Measurements from ENCODE around the gene FSTL4.

The FSTL4 gene

GRCh38 chr5:133371371-133372155 is 240.8 kb downstream of the FSTL4 start:
- DNase-seq = no peak
- in situ Hi-C loops (cut with HindIII; ENCODE audit: low pct_ligation_motif_present, low pct_unique_long_range_greater_than_20kb, low sequenced_read_pairs) = no loop called here

DNA sequence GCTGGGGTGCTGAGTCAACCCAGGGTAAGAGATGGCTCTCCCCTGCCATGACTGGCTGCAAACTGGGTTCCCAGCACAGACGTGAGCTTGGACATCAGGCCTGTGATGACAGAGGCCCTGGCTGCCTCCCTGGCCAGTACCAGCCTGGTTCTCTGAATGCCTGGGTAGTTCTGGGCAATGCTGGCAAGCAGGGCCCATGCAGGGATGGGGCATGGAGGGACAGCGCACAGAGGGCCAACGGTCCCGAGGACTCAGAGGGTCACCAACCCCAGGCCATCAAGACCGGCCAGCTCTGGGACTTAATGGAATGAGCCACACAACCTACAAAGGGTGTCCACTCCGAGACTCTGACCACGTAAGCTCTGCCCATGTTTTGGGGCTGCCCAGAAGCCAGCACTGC is 241.4 kb downstream of the FSTL4 start:
- in situ Hi-C loops (cut with HindIII; ENCODE audit: low pct_ligation_motif_present, low pct_unique_long_range_greater_than_20kb, low sequenced_read_pairs) = no loop called here
- no peak for DNase-seq

- in situ Hi-C loops (cut with HindIII; ENCODE audit: low pct_ligation_motif_present, low pct_unique_long_range_greater_than_20kb, low sequenced_read_pairs) = no loop called here
- DNase-seq = no peak
Measured at GRCh38 chr5:133370036-133370831, 242.1 kb downstream of the FSTL4 start.

DNA sequence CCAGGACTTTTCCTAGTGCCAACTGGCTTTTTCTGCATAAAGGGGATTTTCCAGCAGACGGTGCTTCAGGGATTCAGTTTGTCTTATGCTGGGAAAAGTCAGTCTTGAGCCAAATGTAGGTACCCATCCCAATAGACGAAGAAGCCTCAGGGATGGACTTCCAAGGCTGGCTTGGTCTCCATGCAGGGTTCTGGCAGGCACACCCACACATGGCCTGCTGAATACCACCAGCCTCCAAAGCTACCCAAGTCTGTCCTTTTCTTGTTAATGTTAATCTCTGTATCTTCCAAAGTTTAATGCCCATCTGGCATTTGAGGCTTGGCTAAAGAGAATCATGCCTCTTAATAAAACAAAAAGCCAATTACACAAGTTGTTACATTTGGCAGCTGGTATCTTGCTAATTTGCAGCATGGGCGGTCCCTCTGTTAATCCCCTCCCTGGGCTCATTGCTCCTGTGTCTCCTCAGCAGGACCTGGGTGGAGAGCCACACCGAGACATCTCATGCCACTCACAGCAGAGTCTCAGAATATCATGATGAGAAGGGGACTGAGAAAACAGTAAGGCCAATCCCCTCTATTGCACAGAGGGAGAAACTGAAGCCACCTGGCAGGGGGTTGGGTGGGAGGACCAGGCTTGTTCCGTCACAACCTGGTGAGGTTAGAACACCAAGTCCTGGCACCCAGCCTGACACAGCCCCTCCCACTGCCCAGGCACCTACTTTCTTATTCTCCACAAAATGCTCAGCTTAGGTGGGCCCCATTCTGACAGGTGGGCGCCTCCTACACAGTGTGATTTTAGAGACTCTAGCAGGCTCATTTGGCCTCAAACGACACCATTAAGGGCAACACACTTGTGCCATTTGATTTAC is 243.2 kb downstream of the FSTL4 start:
- DNase-seq = no peak

DNA sequence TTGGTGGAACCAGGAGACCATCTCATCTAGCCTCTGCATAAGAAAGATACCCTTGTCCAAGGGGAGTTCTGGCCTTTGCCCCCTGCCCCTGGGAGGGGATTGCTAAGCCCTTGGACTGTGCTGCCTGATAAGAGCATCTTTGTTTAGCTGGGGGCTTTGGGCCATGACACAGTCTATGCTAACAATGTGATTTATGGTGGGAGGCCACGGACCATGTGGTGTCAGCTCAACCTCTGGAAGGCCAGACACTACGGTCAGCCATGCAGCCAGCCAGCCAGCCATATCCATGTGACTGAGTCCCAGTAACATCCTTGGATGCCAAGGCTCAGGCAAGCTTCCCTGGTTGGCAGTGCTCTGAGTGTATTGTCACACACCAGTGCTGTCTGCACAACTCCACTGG is 244.4 kb downstream of the FSTL4 start:
- DNase-seq = no peak
- in situ Hi-C loops (cut with HindIII; ENCODE audit: low pct_ligation_motif_present, low pct_unique_long_range_greater_than_20kb, low sequenced_read_pairs) = no loop called here

More for the DNA sequence above, 243.2 kb downstream of the FSTL4 start:
- in situ Hi-C loops (cut with HindIII; ENCODE audit: low pct_ligation_motif_present, low pct_unique_long_range_greater_than_20kb, low sequenced_read_pairs) = no loop called here

- DNase-seq = no peak
- in situ Hi-C loops (cut with HindIII; ENCODE audit: low pct_ligation_motif_present, low pct_unique_long_range_greater_than_20kb, low sequenced_read_pairs) = no loop called here
Measured at GRCh38 chr5:133367071-133367786, 245.1 kb downstream of the FSTL4 start.

DNA sequence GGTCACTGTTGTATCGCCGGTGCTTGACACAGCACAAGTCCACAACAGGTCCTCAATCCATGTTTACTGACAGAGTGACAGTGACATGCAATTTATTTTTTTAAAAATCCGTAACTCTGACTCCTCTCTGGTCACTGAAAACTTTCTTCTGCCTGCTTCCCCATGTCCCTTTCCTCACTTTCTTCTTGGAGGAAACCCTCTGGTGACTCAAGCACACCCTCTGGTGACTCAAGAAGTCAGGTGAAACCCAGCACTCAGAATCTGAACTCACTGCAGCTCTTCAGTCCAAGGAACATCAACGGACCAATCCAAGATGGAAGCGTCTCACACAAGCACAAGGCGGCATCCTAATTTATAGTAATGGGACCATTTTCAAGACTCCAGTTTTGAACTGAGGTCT is 245.9 kb downstream of the FSTL4 start:
- in situ Hi-C loops (cut with HindIII; ENCODE audit: low pct_ligation_motif_present, low pct_unique_long_range_greater_than_20kb, low sequenced_read_pairs) = no loop called here
- DNase-seq = no peak

- DNase-seq = no peak
Measured at GRCh38 chr5:133365738-133366137, 246.6 kb downstream of the FSTL4 start.

DNA sequence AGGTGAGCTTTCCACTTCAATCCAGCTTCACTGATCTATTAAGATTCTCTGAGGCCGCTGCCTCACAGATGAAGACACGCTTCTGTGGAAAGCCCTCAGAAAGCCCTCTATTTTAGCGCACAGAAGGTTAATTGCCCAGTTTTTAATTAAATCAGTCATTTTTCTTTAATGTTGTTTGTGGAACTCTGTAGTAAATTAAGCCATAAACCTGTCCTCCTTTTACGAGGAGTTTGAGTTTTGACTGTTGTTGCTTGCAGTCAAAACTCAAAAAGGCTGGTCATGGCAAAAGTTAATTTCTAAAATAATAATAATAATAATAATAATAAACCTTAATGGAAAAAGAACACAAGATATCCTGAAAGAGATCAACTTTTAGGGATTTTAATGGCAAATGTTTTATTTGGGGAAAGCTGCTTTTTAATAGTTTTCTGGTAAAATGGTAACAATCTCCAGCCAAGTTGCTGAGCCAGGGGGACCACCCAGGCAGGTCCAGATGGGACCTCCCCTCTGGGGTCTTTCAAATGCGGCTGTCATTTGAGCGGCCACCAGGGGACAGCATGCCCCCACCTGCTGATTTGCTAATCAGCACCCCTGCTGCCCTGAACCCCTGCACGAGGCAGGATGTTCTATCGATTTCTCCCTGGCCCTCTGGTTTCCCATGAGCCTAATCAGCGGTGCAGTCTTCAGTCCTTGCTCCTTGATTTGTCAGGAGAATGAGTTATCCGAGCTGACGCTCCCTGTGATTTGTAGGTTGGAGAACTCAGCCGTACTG is 247.2 kb downstream of the FSTL4 start:
- no peak for DNase-seq

More at GRCh38 chr5:133365738-133366137, 246.6 kb downstream of the FSTL4 start:
- in situ Hi-C loops (cut with HindIII; ENCODE audit: low pct_ligation_motif_present, low pct_unique_long_range_greater_than_20kb, low sequenced_read_pairs) = no loop called here

DNA sequence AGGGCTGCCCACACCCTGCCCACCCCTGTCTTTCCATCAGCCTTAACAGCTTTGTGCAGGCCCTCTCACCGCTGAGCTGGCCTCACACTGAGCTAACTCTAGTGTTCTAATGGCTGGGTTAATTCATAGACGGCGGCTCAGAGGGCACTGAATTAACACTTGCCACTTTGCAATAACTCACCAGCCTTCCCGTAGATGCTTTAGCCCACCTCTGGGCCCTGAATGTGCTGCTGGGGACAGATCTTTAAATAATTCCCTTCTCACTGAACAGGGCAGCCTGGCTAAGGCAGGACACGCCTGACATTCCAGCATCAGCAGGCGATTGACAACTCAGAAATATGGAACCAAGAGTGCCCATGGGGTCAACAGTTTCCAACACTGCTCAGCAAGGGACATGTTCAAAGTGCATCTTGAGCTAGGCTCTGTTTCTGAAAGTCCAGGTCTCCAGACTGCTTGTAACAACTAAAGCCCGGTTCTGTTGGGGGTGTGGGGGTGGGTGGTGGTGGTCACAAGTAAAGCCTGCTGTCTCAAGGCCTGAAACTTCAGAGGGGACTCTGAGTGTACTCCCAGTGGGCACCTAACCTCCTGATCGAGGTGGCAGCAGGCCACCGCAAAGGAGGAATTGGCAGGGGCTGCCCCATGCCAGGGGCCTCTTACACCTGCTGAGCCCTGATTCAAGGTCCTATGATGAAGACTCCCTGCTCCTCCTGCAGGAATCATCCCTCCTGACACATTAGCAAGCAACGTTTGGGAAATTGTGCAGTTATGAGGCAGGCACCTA is 248.3 kb downstream of the FSTL4 start:
- in situ Hi-C loops (cut with HindIII; ENCODE audit: low pct_ligation_motif_present, low pct_unique_long_range_greater_than_20kb, low sequenced_read_pairs) = no loop called here
- no peak for DNase-seq

More for the DNA sequence above, 247.2 kb downstream of the FSTL4 start:
- in situ Hi-C loops (cut with HindIII; ENCODE audit: low pct_ligation_motif_present, low pct_unique_long_range_greater_than_20kb, low sequenced_read_pairs) = no loop called here

DNA sequence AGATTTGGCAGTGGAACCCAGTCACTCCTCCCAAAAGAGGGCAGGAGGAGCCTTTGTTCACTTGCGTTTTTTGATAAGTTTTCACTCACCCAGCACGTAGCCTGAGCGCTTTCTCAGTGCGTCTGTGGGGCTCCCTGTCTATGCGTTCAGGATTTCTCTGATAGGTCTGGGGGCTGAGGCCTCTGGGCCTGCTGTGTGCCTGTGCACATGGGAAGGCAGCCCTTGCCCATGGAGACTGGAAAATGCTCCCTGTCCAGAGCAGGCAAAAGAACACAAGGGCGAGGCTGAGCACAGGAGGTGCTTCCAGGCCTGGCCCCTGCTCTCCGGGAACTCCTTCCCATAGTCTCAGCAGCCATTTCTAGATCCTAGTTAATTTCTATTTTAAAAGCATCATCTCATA is 249.9 kb downstream of the FSTL4 start:
- in situ Hi-C loops (cut with HindIII; ENCODE audit: low pct_ligation_motif_present, low pct_unique_long_range_greater_than_20kb, low sequenced_read_pairs) = no loop called here
- DNase-seq = no peak

- no peak for DNase-seq
- in situ Hi-C loops (cut with HindIII; ENCODE audit: low pct_ligation_motif_present, low pct_unique_long_range_greater_than_20kb, low sequenced_read_pairs) = no loop called here
Measured at GRCh38 chr5:133361922-133362321, 250.4 kb downstream of the FSTL4 start.

DNA sequence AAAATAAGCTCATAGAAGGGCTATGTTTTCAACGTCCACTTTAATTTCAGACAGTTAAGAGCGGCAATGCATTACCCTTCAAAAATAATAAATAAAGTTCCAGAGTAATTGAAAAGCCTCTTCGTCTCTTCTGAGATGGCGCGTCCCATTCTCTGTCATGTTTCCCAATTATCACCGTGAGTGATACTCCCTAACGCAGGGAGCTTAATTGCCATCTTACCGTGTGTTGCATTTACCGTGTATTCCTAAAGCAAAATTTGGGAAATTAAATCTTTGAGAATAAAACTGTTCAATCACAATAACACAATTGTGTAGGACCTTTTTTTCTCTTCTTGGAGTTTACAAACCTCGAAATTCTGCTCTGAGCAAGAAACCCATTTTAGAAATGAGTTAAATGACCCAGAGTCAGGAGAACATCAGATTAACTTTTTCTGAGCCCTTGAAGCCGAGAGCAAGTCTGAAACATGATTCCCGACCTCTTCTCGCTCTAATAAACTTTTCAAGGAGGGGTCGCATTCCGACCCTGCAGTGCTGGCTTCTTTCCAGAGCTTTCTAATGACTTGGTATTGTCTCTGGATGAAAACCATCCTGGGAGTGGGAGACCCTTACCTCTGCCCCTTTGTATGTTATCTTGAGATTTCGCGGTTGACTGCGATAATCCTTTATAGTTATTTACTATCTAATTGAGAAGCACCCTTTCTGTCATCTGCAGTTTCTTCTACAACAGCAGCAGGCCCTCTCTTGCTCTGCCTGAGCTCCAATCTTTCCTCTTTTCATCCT is 251.5 kb downstream of the FSTL4 start:
- no peak for DNase-seq
- in situ Hi-C loops (cut with HindIII; ENCODE audit: low pct_ligation_motif_present, low pct_unique_long_range_greater_than_20kb, low sequenced_read_pairs) = no loop called here

DNA sequence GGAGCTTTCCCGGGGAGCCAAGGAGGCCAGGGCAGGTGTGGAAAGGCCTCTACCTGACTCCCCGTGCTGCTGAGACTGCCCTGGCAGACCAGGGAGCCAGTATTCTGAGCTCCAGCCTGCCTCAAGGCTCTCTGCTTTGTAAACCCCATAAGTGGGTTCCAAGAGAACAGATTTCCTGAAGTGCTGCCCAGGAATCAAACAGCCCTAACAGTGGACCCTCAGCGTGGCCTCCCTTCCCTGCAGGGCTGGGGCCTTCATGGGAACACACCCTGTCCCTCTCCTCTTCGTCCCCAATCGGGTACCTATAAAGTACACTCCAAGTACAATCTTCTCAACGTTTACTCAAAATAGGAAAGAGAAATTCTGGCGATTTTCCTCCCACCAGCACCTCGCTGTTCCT is 252.5 kb downstream of the FSTL4 start:
- no peak for DNase-seq
- in situ Hi-C loops (cut with HindIII; ENCODE audit: low pct_ligation_motif_present, low pct_unique_long_range_greater_than_20kb, low sequenced_read_pairs) = no loop called here

GRCh38 chr5:133358271-133358670 is 254.1 kb downstream of the FSTL4 start:
- in situ Hi-C loops (cut with HindIII; ENCODE audit: low pct_ligation_motif_present, low pct_unique_long_range_greater_than_20kb, low sequenced_read_pairs) = no loop called here
- DNase-seq = no peak

DNA sequence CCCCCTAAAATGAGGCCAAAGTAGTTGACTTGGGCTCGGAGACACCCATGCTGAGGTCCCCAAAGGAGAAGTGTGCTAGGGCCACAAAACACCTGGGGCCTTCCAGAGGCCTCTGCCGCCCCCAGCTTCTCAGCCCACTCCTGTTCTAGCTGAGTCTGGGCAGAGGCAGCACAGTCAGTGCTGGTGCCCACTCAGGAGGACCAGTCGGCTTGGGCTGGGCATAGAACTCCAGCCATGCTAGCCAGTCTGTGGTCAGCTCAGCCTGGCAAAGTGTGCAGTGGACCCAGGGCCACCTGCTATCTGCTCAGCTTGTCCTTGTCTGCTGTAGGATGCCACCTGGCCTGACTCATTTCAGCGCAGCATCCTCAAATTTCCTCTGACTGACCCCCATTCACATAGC is 254.6 kb downstream of the FSTL4 start:
- in situ Hi-C loops (cut with HindIII; ENCODE audit: low pct_ligation_motif_present, low pct_unique_long_range_greater_than_20kb, low sequenced_read_pairs) = no loop called here
- DNase-seq = no peak
